AG10803 (cell line): Measurements from ENCODE around the gene LRRC56.

Source experiments
- DNase-seq: peaks from one replicate; pipeline ENCODE4 v3.0.0; 2010; ENCODE audit warnings: low read depth
- H3K4me3 ChIP-seq: 2 replicates; pipeline ENCODE4 v1.5.1; 2011; ENCODE audit warnings: mild to moderate bottlenecking, low read length, control low read depth
- CTCF ChIP-seq: conservative IDR thresholded peaks from 2 replicates; pipeline ENCODE4 v1.5.1; 2011; ENCODE audit warnings: mild to moderate bottlenecking, low read length, control low read depth, inconsistent platforms

Gene LRRC56

GRCh38 chr11:539971-540481, 2.7 kb downstream of the LRRC56 start:
- H3K4me3 ChIP-seq, result no peak overlapping the region
- no peak for DNase-seq
- no peak for TF ChIP-seq CTCF

- no peak overlapping the region for H3K4me3 ChIP-seq
These were observed 3.5 kb downstream of the LRRC56 start for GRCh38 chr11:540583-541432.

GRCh38 chr11:541433-541885, 4.1 kb downstream of the LRRC56 start:
- TF ChIP-seq CTCF, result no peak
- DNase-seq, result no peak
- H3K4me3 ChIP-seq, result no peak overlapping the region

More at GRCh38 chr11:540583-541432, 3.5 kb downstream of the LRRC56 start:
- no peak for DNase-seq
- TF ChIP-seq CTCF, result no peak

GRCh38 chr11:544817-545166, 7.5 kb downstream of the LRRC56 start:
- no peak for TF ChIP-seq CTCF
- no peak for DNase-seq
- H3K4me3 ChIP-seq, result no peak overlapping the region

GRCh38 chr11:545171-545570, 7.8 kb downstream of the LRRC56 start:
- H3K4me3 ChIP-seq, result no peak overlapping the region
- DNase-seq, result no peak
- no peak for TF ChIP-seq CTCF

- no peak overlapping the region for H3K4me3 ChIP-seq
- DNase-seq, result no peak
- TF ChIP-seq CTCF, result no peak
These were observed 11.6 kb downstream of the LRRC56 start for GRCh38 chr11:548700-549603.
